A549 treated with AZD9567 at 1 μM for 4 hours (cell line): ENCODE measurements around the gene PIGC. TPM values are rescaled to one million over a fixed set of nuclear protein-coding genes. Genes with fewer than 3 reads are reported as not detected.

Experiments
- total RNA-seq: library from RNA; stranded (reverse); fragments of 200-300 nt; extraction: Qiagen RNA extraction; gene quantifications from 5 replicates; pipeline ENCODE4 v1.2.3, GENCODE V29; 2022; ENCODE audit not compliant: insufficient read depth

Gene PIGC
- 22.9 to 34.3 TPM (median 31.1 TPM) in 5 replicates for total RNA-seq

DNA sequence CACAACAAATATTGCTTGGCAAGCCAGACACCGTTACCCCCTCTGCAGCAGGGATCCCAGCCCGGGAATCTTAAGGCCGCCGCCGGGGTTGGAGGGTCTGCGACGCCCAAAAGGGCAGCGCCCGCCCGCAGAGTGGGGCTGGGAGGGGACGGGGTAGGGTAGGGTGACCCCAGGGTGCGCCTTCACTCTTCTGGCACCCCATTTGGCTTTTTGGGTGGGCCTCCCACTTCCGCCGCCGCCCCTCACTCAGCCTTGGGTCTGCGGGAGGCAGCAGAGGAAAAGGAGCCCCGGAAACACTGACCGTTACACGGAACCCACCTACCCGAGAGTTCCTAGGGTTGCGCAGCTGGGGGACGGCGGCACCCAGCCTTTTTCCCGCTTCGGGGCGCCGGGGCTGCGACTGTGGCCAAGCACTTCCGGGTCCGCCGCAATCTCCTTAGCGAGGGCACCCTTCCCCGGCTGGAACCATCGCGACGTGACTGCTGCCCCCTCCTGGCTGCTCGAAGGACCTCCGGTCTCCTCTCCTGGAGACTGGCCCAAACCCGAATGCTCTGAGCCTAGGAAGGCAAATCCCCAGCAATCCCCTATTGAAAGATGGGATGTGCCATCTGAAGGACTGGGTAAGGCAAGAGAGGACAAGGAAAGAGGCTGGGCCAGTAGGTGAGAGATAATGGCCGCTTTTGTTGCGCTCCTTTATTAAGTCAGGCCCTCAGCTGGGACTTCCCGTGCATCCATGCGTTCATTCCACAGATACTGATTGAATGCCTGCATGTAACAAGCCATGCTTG is at the start of gene PIGC:
Gene PIGC (minus strand): TSS at position 404 of the 788 bp plus-strand sequence. CDS start 1,447 bp downstream, outside the sequence.

GRCh38 chr1:172420385-172420784 is 23.5 kb downstream of the PIGC start, which contains the start of gene C1orf105:
Gene C1orf105 (plus strand): TSS chr1:172420685. CDS start chr1:172420886, 201 bp downstream.

Other genes starting within 250 kb of the PIGC start
- 0.17 TPM in 1 of 5 replicates, not detected in the others for gene C1orf105, start 23.4 kb downstream of the PIGC start, total RNA-seq
- gene SUCO, start 89.1 kb upstream of the PIGC start, total RNA-seq = 9.2 to 10.5 TPM (median 9.4 TPM) in 5 replicates
- gene FASLG, start 215.0 kb upstream of the PIGC start, total RNA-seq = not detected in 5 replicates